Measurements from ENCODE around the gene WNT7B. TPM values are rescaled to one million over a fixed set of nuclear protein-coding genes. Genes with fewer than 3 reads are reported as not detected.

Gene WNT7B
- total RNA-seq, 6 experiments from 2014 or later: 0.10 to 0.12 TPM; not detected in 4

- no peaks in the 10 kb centered on the region for H3K36me3 ChIP-seq
- WGBS (ENCODE audit: insufficient coverage, low coverage, low lambda C conversion rate, missing lambda C conversion rate): 40% methylated on average over 1 of the region's 8 CpGs
- no peak overlapping the region for H3K4me3 ChIP-seq
- TF ChIP-seq CTCF (IDR thresholded peaks at IDR 0.05): no peak
- no peak for TF ChIP-seq POLR2A (IDR thresholded peaks at IDR 0.05)
- no peaks in the 10 kb centered on the region for H3K9me3 ChIP-seq
- no peaks in the 10 kb centered on the region for H3K4me1 ChIP-seq
- DNase-seq: no peak
- no peaks in the 10 kb centered on the region for H3K27me3 ChIP-seq
- ATAC-seq: no peak
- H3K27ac ChIP-seq: no peak overlapping the region
- intact Hi-C loops (cut with DNase I): no loop called here
Measured at GRCh38 chr22:45881524-45881875, 95.5 kb downstream of the WNT7B start.

- Histone ChIP-seq H3K27ac (no peak overlapping the region), H3K27me3 (no peaks in the 10 kb centered on the region), H3K9me3 (no peaks in the 10 kb centered on the region), H3K4me1 (no peaks in the 10 kb centered on the region), H3K4me3 (no peak overlapping the region), H3K36me3 (no peaks in the 10 kb centered on the region)
- ATAC-seq: no peak
- intact Hi-C loops (cut with DNase I): no loop called here
- WGBS (ENCODE audit: insufficient coverage, low coverage, low lambda C conversion rate, missing lambda C conversion rate): 4% methylated on average over 13 of the region's 49 CpGs
- DNase-seq: peak in 2 of 3 donors; percentile 13 to 53
- TF ChIP-seq POLR2A (IDR thresholded peaks at IDR 0.05): no peak
- TF ChIP-seq CTCF (IDR thresholded peaks at IDR 0.05): no peak
Measured at GRCh38 chr22:45880716-45881523, 96.0 kb downstream of the WNT7B start.

- intact Hi-C loops (cut with DNase I): no loop called here
- WGBS (ENCODE audit: insufficient coverage, low coverage, low lambda C conversion rate, missing lambda C conversion rate): 0% methylated on average over 2 of the region's 22 CpGs
- TF ChIP-seq CTCF (IDR thresholded peaks at IDR 0.05): no peak
- TF ChIP-seq POLR2A (IDR thresholded peaks at IDR 0.05): no peak
- Histone ChIP-seq H3K36me3 (no peaks in the 10 kb centered on the region), H3K27ac (no peak overlapping the region), H3K27me3 (no peaks in the 10 kb centered on the region), H3K4me3 (no peak overlapping the region), H3K4me1 (no peaks in the 10 kb centered on the region), H3K9me3 (no peaks in the 10 kb centered on the region)
- ATAC-seq (no peak), DNase-seq (peak; percentile 13 to 40 (median 31))
Measured at GRCh38 chr22:45880091-45880715, 96.8 kb downstream of the WNT7B start.

- no peak overlapping the region for H3K27ac ChIP-seq
- H3K4me3 ChIP-seq: no peak overlapping the region
- no peaks in the 10 kb centered on the region for H3K9me3 ChIP-seq
- no peaks in the 10 kb centered on the region for H3K4me1 ChIP-seq
- ATAC-seq (no peak), DNase-seq (peak in 2 of 3 donors; percentile 25 to 44)
- WGBS (ENCODE audit: insufficient coverage, low coverage, low lambda C conversion rate, missing lambda C conversion rate): 29% methylated on average over 6 of the region's 6 CpGs
- intact Hi-C loops (cut with DNase I): no loop called here
- no peaks in the 10 kb centered on the region for H3K36me3 ChIP-seq
- H3K27me3 ChIP-seq: no peaks in the 10 kb centered on the region
- TF ChIP-seq POLR2A (IDR thresholded peaks at IDR 0.05) (no peak), CTCF (IDR thresholded peaks at IDR 0.05) (no peak)
Measured at GRCh38 chr22:45879552-45879949, 97.4 kb downstream of the WNT7B start.
